PFSK-1 (cell line): Measurements from ENCODE around the gene MPP3.

Source experiments
- FOXP2 ChIP-seq: optimal IDR thresholded peaks from 2 replicates; pipeline ENCODE3; 2011; ENCODE audit warnings: borderline replicate concordance, control low read depth, inconsistent platforms; ENCODE audit not compliant: insufficient read depth; ENCODE audit errors: extremely low read length, extremely low read depth
- POLR2AphosphoS5 ChIP-seq: IDR thresholded peaks from 2 replicates; pipeline ENCODE4 v1.6.1; 2012; ENCODE audit warnings: low read depth, mild to moderate bottlenecking, control low read depth, low read length, moderate library complexity
- REST ChIP-seq, 2 experiments: IDR thresholded peaks; 2 replicates each; pipeline versions ENCODE4 v1.6.1 to v1.8.0; 2011 to 2012; ENCODE audit warnings: low read depth in 2 of 2, low read length in 2 of 2, control low read depth in 1 of 2, inconsistent platforms in 1 of 2, mild to moderate bottlenecking in 1 of 2, moderate library complexity in 1 of 2; ENCODE audit not compliant: insufficient read depth in 1 of 2
- SIN3A ChIP-seq: IDR thresholded peaks from 2 replicates; pipeline ENCODE4 v1.6.1; 2012; ENCODE audit warnings: mild to moderate bottlenecking, low read length, moderate library complexity, borderline replicate concordance; ENCODE audit not compliant: insufficient read depth
- TAF1 ChIP-seq: IDR thresholded peaks from 2 replicates; pipeline ENCODE4 v1.6.1; 2012; ENCODE audit warnings: low read length, control low read depth, borderline replicate concordance; ENCODE audit not compliant: insufficient read depth

DNA sequence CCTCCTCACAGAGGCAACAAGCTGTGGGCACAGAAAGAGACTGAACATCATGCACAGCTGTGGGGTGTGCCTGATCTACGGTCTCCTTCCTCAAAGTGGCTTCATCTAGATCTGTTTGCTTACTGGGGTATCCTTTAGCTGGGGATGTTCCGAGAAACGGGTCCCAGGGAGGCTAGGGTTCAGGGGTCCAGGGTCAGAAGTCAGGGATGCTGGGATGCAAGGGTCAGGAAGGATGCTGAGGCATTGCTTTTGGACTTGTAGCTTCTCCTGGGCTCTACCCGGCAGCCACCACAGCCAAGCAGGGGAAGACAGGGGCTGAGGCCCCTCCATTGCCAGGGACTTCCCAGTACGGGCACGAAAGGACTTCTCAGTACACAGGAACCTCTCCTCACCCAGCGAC lies 20.6 kb upstream of the MPP3 start:
- TF ChIP-seq TAF1 (no peak), REST (IDR thresholded peaks at IDR 0.05; ENCODE audit: insufficient read depth in 1 of 2, low read depth in 2 of 2, low read length in 2 of 2) (no peak), POLR2AphosphoS5 (no peak), SIN3A (no peak), FOXP2 (no peak)
